D721Med (cell line): ENCODE results near the gene PACRG.

Experiments used
- DNase-seq: peaks from one replicate; pipeline ENCODE4 v3.0.0; 2011; ENCODE audit warnings: low spot score; ENCODE audit not compliant: insufficient read length
- FAIRE-seq: peaks from 2 replicates; lab custom pipeline; 2011; peaks lifted over from hg19 to GRCh38; lab: Jason Lieb, UNC
- TF ChIP-seq, protein P1 (sequence below): IDR thresholded peaks from 2 replicates; pipeline ENCODE4 v1.5.1; 2012; ENCODE audit warnings: mild to moderate bottlenecking, control low read depth; ENCODE audit not compliant: insufficient read depth; ENCODE audit errors: missing control alignments

The PACRG gene

DNA sequence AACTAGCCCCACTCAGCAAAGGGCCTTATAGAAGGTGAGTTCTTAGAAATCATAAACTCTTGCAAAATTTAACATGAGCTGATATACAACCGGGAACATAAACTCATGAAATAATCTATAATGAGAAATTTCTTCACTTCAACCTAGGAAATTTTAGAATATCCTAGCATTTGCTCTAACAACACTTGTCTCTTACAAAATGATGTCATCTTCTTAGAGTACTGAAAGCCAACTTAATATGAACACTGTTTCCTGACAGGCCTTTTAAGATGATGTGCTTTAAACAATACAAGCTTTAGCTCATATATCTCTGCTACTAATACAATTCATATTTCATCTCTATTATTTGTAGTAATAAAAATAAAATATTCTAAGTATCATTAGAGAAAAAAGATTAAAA is 932 bp downstream of the PACRG start:
- DNase-seq (no peak), FAIRE-seq (no peak)
- TF ChIP-seq, protein P1, sequence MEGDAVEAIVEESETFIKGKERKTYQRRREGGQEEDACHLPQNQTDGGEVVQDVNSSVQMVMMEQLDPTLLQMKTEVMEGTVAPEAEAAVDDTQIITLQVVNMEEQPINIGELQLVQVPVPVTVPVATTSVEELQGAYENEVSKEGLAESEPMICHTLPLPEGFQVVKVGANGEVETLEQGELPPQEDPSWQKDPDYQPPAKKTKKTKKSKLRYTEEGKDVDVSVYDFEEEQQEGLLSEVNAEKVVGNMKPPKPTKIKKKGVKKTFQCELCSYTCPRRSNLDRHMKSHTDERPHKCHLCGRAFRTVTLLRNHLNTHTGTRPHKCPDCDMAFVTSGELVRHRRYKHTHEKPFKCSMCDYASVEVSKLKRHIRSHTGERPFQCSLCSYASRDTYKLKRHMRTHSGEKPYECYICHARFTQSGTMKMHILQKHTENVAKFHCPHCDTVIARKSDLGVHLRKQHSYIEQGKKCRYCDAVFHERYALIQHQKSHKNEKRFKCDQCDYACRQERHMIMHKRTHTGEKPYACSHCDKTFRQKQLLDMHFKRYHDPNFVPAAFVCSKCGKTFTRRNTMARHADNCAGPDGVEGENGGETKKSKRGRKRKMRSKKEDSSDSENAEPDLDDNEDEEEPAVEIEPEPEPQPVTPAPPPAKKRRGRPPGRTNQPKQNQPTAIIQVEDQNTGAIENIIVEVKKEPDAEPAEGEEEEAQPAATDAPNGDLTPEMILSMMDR: no peak

- FAIRE-seq: no peak
- TF ChIP-seq, protein P1: no peak
Measured at GRCh38 chr6:162730502-162730901, 2.7 kb downstream of the PACRG start.

GRCh38 chr6:162733489-162733888 is 5.7 kb downstream of the PACRG start:
- DNase-seq (no peak), FAIRE-seq (no peak)
- TF ChIP-seq, protein P1: no peak

More at GRCh38 chr6:162730502-162730901, 2.7 kb downstream of the PACRG start:
- no peak for DNase-seq

GRCh38 chr6:162736961-162737360 is 9.2 kb downstream of the PACRG start:
- TF ChIP-seq, protein P1: peak; percentile 35
- FAIRE-seq (no peak), DNase-seq (no peak)

- DNase-seq: no peak
- TF ChIP-seq, protein P1: no peak
- no peak for FAIRE-seq
Measured at GRCh38 chr6:162750776-162751175, 23.0 kb downstream of the PACRG start.

DNA sequence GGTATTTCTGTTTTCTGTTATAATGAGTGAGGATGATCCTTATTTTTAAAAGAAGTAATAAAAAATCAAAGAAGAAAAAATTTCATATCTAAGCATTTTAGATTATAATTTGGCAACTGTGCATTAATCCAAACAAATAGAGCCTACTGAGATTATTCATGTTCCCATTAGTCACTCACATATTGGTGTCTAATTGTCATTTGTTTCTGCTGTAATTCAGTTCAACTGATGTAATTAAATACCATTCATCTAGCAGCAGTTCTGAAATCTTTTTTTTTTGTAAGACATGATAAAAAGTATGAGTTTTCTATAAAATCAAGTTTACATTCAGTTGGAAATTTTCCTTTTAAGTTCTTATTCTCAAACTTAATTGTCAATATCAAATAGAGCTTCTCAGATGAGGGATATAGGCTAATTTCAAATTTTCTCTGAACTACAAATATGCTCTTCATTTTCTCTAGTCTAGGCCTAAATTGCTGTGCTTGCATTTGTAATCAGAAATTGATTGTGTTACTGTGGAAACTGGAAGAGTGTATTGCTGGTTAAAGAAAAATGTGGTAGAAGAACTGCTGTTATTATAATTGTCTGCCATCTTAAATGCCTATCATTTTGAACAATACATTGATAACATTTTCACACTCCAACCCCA is 23.6 kb downstream of the PACRG start:
- FAIRE-seq (no peak), DNase-seq (no peak)
- TF ChIP-seq, protein P1: no peak

DNA sequence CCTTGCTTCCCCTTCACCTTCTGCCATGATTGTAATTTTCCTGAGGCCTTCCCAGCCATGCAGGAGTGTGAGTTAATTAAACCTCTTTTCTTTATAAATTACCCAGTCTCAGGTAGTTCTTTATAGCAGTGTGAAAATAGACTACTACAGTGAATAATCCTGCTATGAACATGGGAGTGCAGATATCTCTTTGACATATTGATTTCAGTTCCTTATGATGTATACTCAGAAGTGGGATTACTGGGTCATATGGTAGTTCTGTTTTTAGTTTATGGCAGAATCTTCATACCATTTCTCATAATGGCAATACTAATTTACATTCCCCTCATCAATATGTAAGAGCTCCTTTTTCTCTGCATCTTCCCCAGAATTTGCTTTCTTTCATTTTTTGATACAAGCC is 26.0 kb downstream of the PACRG start:
- FAIRE-seq: no peak
- DNase-seq: no peak
- TF ChIP-seq, protein P1: no peak
